K562 (cell line): Measurements from ENCODE around the gene SPTBN4. TPM values are rescaled to one million over a fixed set of nuclear protein-coding genes. Genes with fewer than 3 reads are reported as not detected.

Source experiments
- ATAC-seq: fragments of 200-7000 bp; cut with Tn5 transposase; 3 replicates; pipeline ENCODE4 v1.9.1; 2020; ENCODE audit warnings: moderate library complexity
- BruUV-seq: library from RNA; stranded (reverse); fragments of 400-500 nt; replicated peaks from 2 replicates; lab custom pipeline; 2021; lab: Mats Ljungman, UMichigan
- CTCF ChIA-PET: fragments of 300-600 bp; formaldehyde crosslinking; extraction: SDS; loops from one replicate; lab custom pipeline; 2021; ENCODE audit warnings: low intra/inter-chr PET ratio; lab: Yijun Ruan, JAX
- POLR2A ChIA-PET: fragments of 300-600, 350-650 bp; sonication (Branson Sonifier 250); formaldehyde crosslinking; extraction: SDS; loops from one replicate; lab custom pipeline; 2021; ENCODE audit warnings: antibody characterized with exemption, inconsistent platforms; lab: Yijun Ruan, JAX
- DNase-seq, 4 experiments: peaks; one replicate each; pipeline versions ENCODE4 v3.0.0 to v3.0.0-alpha.2; 2011 to 2018; ENCODE audit warnings: low spot score in 3 of 4, mixed read lengths in 3 of 4; ENCODE audit errors: extremely low read depth in 1 of 4
- FAIRE-seq: peaks from 2 replicates; lab custom pipeline; 2011; peaks lifted over from hg19 to GRCh38; lab: Jason Lieb, UNC
- H2AFZ ChIP-seq: 2 replicates; pipeline ENCODE4 v1.6.0; 2011; ENCODE audit warnings: low read depth, low read length, control low read depth, inconsistent platforms
- H3K27ac ChIP-seq: fragments of 200-600 bp; 3 replicates; pipeline ENCODE4 v1.8.0; 2011; ENCODE audit warnings: low read depth, mild to moderate bottlenecking, control low read depth, inconsistent platforms, low read length, moderate library complexity, mixed read lengths; ENCODE audit errors: extremely low read depth
- H3K27me3 ChIP-seq, 2 experiments: fragments of 300-600 bp in 1 of 2; 2 replicates in 1 of 2; 3 replicates in 1 of 2; pipeline versions ENCODE4 v1.6.0 to v1.8.0; 2011; ENCODE audit warnings: inconsistent platforms in 2 of 2, low read length in 2 of 2, mild to moderate bottlenecking in 1 of 2, mixed read lengths in 1 of 2, moderate library complexity in 1 of 2; ENCODE audit not compliant: control insufficient read depth in 2 of 2, insufficient read depth in 2 of 2
- H3K36me3 ChIP-seq: fragments of 300-600 bp; 3 replicates; pipeline ENCODE4 v1.8.0; 2011; ENCODE audit warnings: mild to moderate bottlenecking, low read length, inconsistent platforms; ENCODE audit not compliant: control insufficient read depth, insufficient read depth
- H3K4me1 ChIP-seq, 2 experiments: fragments of 200-600 bp in 1 of 2; replicated peaks in 1 of 2; 2 replicates in 1 of 2; 3 replicates in 1 of 2; pipeline versions ENCODE4 v1.5.1 to v1.8.0; 2011; ENCODE audit warnings: inconsistent platforms in 2 of 2, low read length in 2 of 2, mild to moderate bottlenecking in 1 of 2, mixed read lengths in 1 of 2, moderate library complexity in 1 of 2; ENCODE audit not compliant: control insufficient read depth in 2 of 2, insufficient read depth in 2 of 2
- H3K4me2 ChIP-seq: 2 replicates; pipeline ENCODE4 v1.6.1; 2011; ENCODE audit warnings: low read length, control low read depth, inconsistent platforms, mixed read lengths; ENCODE audit not compliant: insufficient read depth
- H3K4me3 ChIP-seq: fragments of 200-600 bp; sonication (generic), shearing (Covaris generic); 2 replicates; pipeline ENCODE4 v1.5.1; 2016; ENCODE audit warnings: control low read depth, inconsistent platforms
- H3K79me2 ChIP-seq: fragments of 200-600 bp; 3 replicates; pipeline ENCODE4 v1.8.0; 2011; ENCODE audit warnings: low read length, inconsistent platforms; ENCODE audit not compliant: control insufficient read depth, insufficient read depth
- H3K9ac ChIP-seq, 2 experiments: 2 replicates each; pipeline versions ENCODE4 v1.6.0 to v1.6.1; 2011; ENCODE audit warnings: low read depth in 2 of 2, low read length in 2 of 2, control low read depth in 1 of 2, inconsistent platforms in 1 of 2, mild to moderate bottlenecking in 1 of 2, mixed read lengths in 1 of 2; ENCODE audit not compliant: insufficient read depth in 1 of 2
- H3K9me1 ChIP-seq: one replicate; pipeline ENCODE4 v1.6.0; 2011; ENCODE audit warnings: inconsistent platforms, mild to moderate bottlenecking, low read length, moderate library complexity; ENCODE audit not compliant: control insufficient read depth, insufficient read depth
- H3K9me3 ChIP-seq: replicated peaks from 2 replicates; pipeline ENCODE4 v1.5.1; 2011; ENCODE audit warnings: low read depth, low read length, inconsistent platforms; ENCODE audit not compliant: control insufficient read depth, insufficient read depth
- H4K20me1 ChIP-seq: replicated peaks from 2 replicates; pipeline ENCODE4 v1.6.1; 2011; ENCODE audit warnings: low read length, inconsistent platforms, mixed read lengths; ENCODE audit not compliant: control insufficient read depth, insufficient read depth
- CEBPG ChIP-seq, 3 experiments: fragments of 200-800 bp in 1 of 3; sonication (Bioruptor generic) in 1 of 3; sonication (generic) in 1 of 3; formaldehyde crosslinking in 1 of 3; IDR thresholded peaks in 2 of 3; conservative IDR thresholded peaks in 1 of 3; 2 replicates each; pipeline versions ENCODE4 v1.6.1 to v1.8.0; 2016 to 2022; ENCODE audit warnings: missing compliant biosample characterization in 2 of 3, missing genetic modification characterization in 2 of 3, mild to moderate bottlenecking in 1 of 3, missing genetic modification reagents in 1 of 3
- CXXC5 ChIP-seq: fragments of 250-450 bp; sonication (Bioruptor Pico); IDR thresholded peaks from 2 replicates; pipeline ENCODE4 v1.8.0; 2022; ENCODE audit warnings: inconsistent platforms, mild to moderate bottlenecking, moderate library complexity
- ETV1 ChIP-seq: fragments of 450-650 bp; conservative IDR thresholded peaks from 2 replicates; pipeline ENCODE4 v1.6.1; 2016; ENCODE audit warnings: missing genetic modification characterization, control low read depth, low read depth, missing compliant biosample characterization
- ETV5 ChIP-seq: sonication (generic); formaldehyde crosslinking; IDR thresholded peaks from 2 replicates; pipeline ENCODE4 v1.4.0; 2020; ENCODE audit warnings: low read depth, mild to moderate bottlenecking, missing genetic modification reagents
- FOXJ3 ChIP-seq: sonication (generic); formaldehyde crosslinking; IDR thresholded peaks from 2 replicates; pipeline ENCODE4 v1.4.0; 2020; ENCODE audit warnings: mild to moderate bottlenecking, missing genetic modification reagents
- GTF2F1 ChIP-seq: IDR thresholded peaks from 2 replicates; pipeline ENCODE4 v1.6.1; 2011; ENCODE audit warnings: low read depth, low read length, improper control_type of control experiment
- KLF6 ChIP-seq: fragments of 250-450 bp; sonication (Bioruptor Pico); IDR thresholded peaks from 2 replicates; pipeline ENCODE4 v1.4.0; 2020; ENCODE audit warnings: mild to moderate bottlenecking, moderate library complexity, borderline replicate concordance
- MTA3 ChIP-seq: fragments of 450-650 bp; formaldehyde crosslinking; IDR thresholded peaks from 2 replicates; pipeline ENCODE4 v1.6.1; 2017; ENCODE audit warnings: mild to moderate bottlenecking, borderline replicate concordance
- MYNN ChIP-seq, 2 experiments: sonication (generic); formaldehyde crosslinking in 1 of 2; IDR thresholded peaks; 2 replicates each; pipeline versions ENCODE4 v1.5.0 to v1.6.1; 2016 to 2020; ENCODE audit warnings: antibody characterized with exemption in 1 of 2, missing genetic modification reagents in 1 of 2
- POLR2H ChIP-seq: IDR thresholded peaks from 2 replicates; pipeline ENCODE4 v1.6.1; 2016; ENCODE audit warnings: missing genetic modification characterization, low read depth, mild to moderate bottlenecking, control low read depth, missing compliant biosample characterization, moderate library complexity
- SMARCC2 ChIP-seq: fragments of 450-650 bp; IDR thresholded peaks from 2 replicates; pipeline ENCODE4 v1.6.1; 2017; ENCODE audit warnings: antibody characterized with exemption, moderate library complexity, mild to moderate bottlenecking, low read depth
- TAF1 ChIP-seq: IDR thresholded peaks from 2 replicates; pipeline ENCODE4 v1.6.1; 2011; ENCODE audit warnings: mild to moderate bottlenecking, low read length, moderate library complexity; ENCODE audit not compliant: insufficient read depth, control insufficient read depth, severe bottlenecking; ENCODE audit errors: extremely low read depth
- ZNF263 ChIP-seq: sonication (generic); formaldehyde crosslinking; IDR thresholded peaks from 2 replicates; pipeline ENCODE4 v1.8.0; 2022; ENCODE audit warnings: mild to moderate bottlenecking, missing genetic modification reagents, borderline replicate concordance
- ZNF668 ChIP-seq: fragments of 250-450 bp; sonication (Bioruptor Pico); IDR thresholded peaks from 2 replicates; pipeline ENCODE4 v1.8.0; 2022; ENCODE audit warnings: mild to moderate bottlenecking, inconsistent platforms
- ZNF76 ChIP-seq: fragments of 250-450 bp; sonication (Bioruptor Pico); IDR thresholded peaks from 2 replicates; pipeline ENCODE4 v1.4.0; 2020; ENCODE audit warnings: mild to moderate bottlenecking, moderate library complexity, borderline replicate concordance
- WGBS: fragments of 100-300 bp; shearing (Covaris generic); methylation state at CpG from one replicate; pipeline ENCODE4 v1.1.6; 2016; ENCODE audit warnings: low coverage, mixed read lengths; ENCODE audit not compliant: insufficient coverage; ENCODE audit errors: missing lambda C conversion rate; 5-methylcytosine and 5-hydroxymethylcytosine counted together
- in situ Hi-C: fragments of 300-500 bp; cut with MboI; formaldehyde crosslinking; loops from 4 replicates; pipeline ENCODE4 v1.15.0; 2018; ENCODE audit warnings: inconsistent platforms, mixed read lengths
- intact Hi-C: fragments of 100-400 bp; cut with micrococcal nuclease; formaldehyde crosslinking; loops from 2 replicates; pipeline ENCODE4 v1.14.2; 2022
- polyA plus RNA-seq, 8 experiments: library from polyadenylated mRNA; depleted of rRNA in 4 of 8; stranded (reverse) in 5 of 8; unstranded in 3 of 8; fragments of >200 nt; fragmentation: Nextera tagmentation in 2 of 8; fragmentation: Illumina TruSeq in 1 of 8; extraction: Ambion mirVana in 2 of 8; extraction: Trizol in 1 of 8; gene quantifications; 2 replicates each; pipeline versions ENCODE4 v1.2.1 to v1.2.3, GENCODE V29; 2011 to 2014; ENCODE audit warnings: inconsistent platforms in 1 of 8, missing spikeins in 1 of 8
- total RNA-seq, 7 experiments: library from RNA; depleted of rRNA in 6 of 7; stranded (reverse); fragments of >200 nt in 6 of 7; fragmentation: Illumina TruSeq in 2 of 7; extraction: Trizol in 2 of 7; gene quantifications; 2 replicates each; pipeline versions ENCODE4 v1.2.1 to v1.2.3, GENCODE V29; 2011 to 2021; ENCODE audit warnings: low replicate concordance in 1 of 7
- TF ChIP-seq, protein P1 (sequence below), 2 experiments: IDR thresholded peaks; 2 replicates each; pipeline ENCODE4 v1.6.1; 2011; ENCODE audit warnings: borderline replicate concordance in 1 of 2, control low read depth in 1 of 2, low read depth in 1 of 2, low read length in 1 of 2, mild to moderate bottlenecking in 1 of 2, mixed read lengths in 1 of 2, moderate library complexity in 1 of 2; ENCODE audit not compliant: insufficient read depth in 1 of 2, insufficient read length in 1 of 2, poor library complexity in 1 of 2, severe bottlenecking in 1 of 2; ENCODE audit errors: extremely low read depth in 1 of 2
- TF ChIP-seq, protein P2 (sequence below): fragments of 250-450 bp; sonication (Bioruptor Pico); IDR thresholded peaks from 2 replicates; pipeline ENCODE4 v1.4.0; 2020; ENCODE audit warnings: mild to moderate bottlenecking, moderate library complexity

SPTBN4 gene
- total and polyA plus RNA-seq, 9 of the 15 experiments (the other 6 are each of a cell fraction or from before 2014, with no cell fraction given): 0.01 to 1.5 (median 0.86) TPM

DNA sequence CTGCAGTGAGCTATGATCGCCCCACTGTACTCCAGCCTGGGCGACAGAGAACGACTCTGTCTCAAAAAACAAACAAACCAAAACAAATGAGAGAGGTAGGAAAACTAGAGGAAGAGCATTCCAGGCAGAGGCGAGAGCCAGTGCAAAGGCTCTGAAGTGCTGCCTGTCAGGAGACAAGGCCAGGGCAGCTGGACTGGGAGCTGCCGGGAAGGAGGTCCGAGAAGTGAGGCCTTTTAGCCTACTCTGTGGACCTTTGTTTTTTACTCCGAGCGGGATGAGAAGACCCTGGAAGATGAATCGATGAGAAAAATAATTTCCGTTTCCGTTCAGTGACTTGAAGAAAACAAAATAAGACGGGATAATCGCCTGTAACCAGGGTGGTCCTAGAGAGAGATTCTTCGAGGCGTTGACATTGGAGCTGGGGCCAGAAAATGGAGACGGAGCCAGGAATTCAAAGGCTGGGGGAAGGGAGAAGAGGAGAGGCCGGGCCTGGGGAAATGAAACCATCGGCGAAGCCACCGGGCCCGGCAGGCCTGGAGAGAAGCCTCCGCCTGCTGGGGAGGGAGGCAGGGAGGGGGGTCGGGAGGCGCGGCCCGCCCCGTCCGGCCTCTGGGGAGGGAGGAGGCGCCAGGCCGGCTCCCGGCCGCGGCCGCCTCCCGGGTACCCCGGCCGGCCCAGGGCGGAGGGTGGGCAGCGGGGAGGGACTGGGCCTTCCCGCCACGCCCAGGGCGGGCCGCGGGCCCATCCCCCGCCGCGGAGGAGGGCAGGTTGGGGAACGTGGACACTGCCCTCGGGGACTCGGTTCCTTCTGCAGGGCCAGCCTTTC lies 33.2 kb upstream of the SPTBN4 start:
- intact Hi-C loops (no loop called here), in situ Hi-C loops (no loop called here)
- TSS peak; percentile 98 for BruUV-seq
- ChIA-PET POLR2A (interaction anchor here (0.6 to 4.0 kb wide), 8 partner anchors 9 to 181 kb away, joined by 3 to 34 read pairs (median 4); partner anchors contain the start of gene SERTAD3), CTCF (no interaction called here)
- Histone ChIP-seq H3K27me3 (no peaks in the 10 kb centered on the region), H3K9me1 (no peaks in the 10 kb centered on the region), H4K20me1 (no peaks in the 10 kb centered on the region), H3K9me3 (no peaks in the 10 kb centered on the region), H3K4me1 (peaks cover 12 to 41% of the 10 kb centered on the region in 2 experiments), H3K4me3 (peak overlapping the region; percentile 40), H3K27ac (peak overlapping the region; percentile 94), H3K4me2 (peak overlapping the region; percentile 86), H3K36me3 (no peaks in the 10 kb centered on the region), H3K9ac (peak overlapping the region; percentile 86 to 98), H3K79me2 (peaks cover 3% of the 10 kb centered on the region; the same call in 1 of the 3 replicates), H2AFZ (peak overlapping the region; percentile 94)
- peak; percentile 92 to 93 (median 93) for DNase-seq
- FAIRE-seq: peak; percentile 63
- under 1% methylated on average over 36 of the region's 50 CpGs for WGBS
- ATAC-seq: peak; percentile 97
- TF ChIP-seq GTF2F1 (peak; percentile 22; the same call in 1 of the 2 replicates), ZNF668 (CRISPR knock-in tag) (no peak), TAF1 (peak; percentile 75), CXXC5 (CRISPR knock-in tag) (peak; percentile 87), ETV1 (tag) (0 out of 2 replicates have a peak, but pooled peaks have one; percentile 45), ETV5 (CRISPR knock-in tag) (0 out of 2 replicates have a peak, but pooled peaks have one; percentile 49), SMARCC2 (no peak), CEBPG (CRISPR knock-in tag; IDR thresholded peaks at IDR 0.05) (no peak), CEBPG (tag; conservative IDR thresholded peaks at IDR 0.05 in 1 of 2, IDR thresholded peaks at IDR 0.05 in 1 of 2) (no peak), MYNN (IDR thresholded peaks at IDR 0.05) (peak; percentile 64; the same call in 1 of the 2 replicates), MYNN (CRISPR knock-in tag; IDR thresholded peaks at IDR 0.05) (no peak), KLF6 (CRISPR knock-in tag) (peak; percentile 41; the same call in 1 of the 2 replicates), FOXJ3 (no peak), ZNF263 (no peak), MTA3 (0 out of 2 replicates have a peak, but pooled peaks have one; percentile 76), POLR2H (tag) (peak; percentile 86), ZNF76 (CRISPR knock-in tag) (no peak)
- TF ChIP-seq, protein P1, sequence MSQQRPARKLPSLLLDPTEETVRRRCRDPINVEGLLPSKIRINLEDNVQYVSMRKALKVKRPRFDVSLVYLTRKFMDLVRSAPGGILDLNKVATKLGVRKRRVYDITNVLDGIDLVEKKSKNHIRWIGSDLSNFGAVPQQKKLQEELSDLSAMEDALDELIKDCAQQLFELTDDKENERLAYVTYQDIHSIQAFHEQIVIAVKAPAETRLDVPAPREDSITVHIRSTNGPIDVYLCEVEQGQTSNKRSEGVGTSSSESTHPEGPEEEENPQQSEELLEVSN (IDR thresholded peaks at IDR 0.05; ENCODE audit: borderline replicate concordance in 1 of 2, extremely low read depth in 1 of 2, insufficient read depth in 1 of 2, insufficient read length in 1 of 2, low read depth in 1 of 2, low read length in 1 of 2, poor library complexity in 1 of 2, severe bottlenecking in 1 of 2): peak in 1 of 2 experiments; percentile 77
- TF ChIP-seq, protein P2, sequence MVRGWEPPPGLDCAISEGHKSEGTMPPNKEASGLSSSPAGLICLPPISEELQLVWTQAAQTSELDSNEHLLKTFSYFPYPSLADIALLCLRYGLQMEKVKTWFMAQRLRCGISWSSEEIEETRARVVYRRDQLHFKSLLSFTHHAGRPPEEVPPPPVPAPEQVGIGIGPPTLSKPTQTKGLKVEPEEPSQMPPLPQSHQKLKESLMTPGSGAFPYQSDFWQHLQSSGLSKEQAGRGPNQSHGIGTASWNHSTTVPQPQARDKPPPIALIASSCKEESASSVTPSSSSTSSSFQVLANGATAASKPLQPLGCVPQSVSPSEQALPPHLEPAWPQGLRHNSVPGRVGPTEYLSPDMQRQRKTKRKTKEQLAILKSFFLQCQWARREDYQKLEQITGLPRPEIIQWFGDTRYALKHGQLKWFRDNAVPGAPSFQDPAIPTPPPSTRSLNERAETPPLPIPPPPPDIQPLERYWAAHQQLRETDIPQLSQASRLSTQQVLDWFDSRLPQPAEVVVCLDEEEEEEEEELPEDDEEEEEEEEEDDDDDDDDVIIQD (CRISPR knock-in tag): no peak
